Neural cell (in vitro differentiated cells): Measurements from ENCODE around the gene CACNA1I. TPM values are rescaled to one million over a fixed set of nuclear protein-coding genes. Genes with fewer than 3 reads are reported as not detected.

Experiments
- H2AFZ ChIP-seq: fragments of 200-600, 300-800 bp; sonication (generic), shearing (Covaris generic); 2 replicates; pipeline ENCODE4 v1.6.0; 2014; ENCODE audit warnings: low read depth, mild to moderate bottlenecking, antibody characterized with exemption, low read length, moderate library complexity
- H3F3A ChIP-seq: fragments of 200-600 bp; shearing (Covaris generic); 2 replicates; pipeline ENCODE4 v1.6.1; 2016; ENCODE audit warnings: mild to moderate bottlenecking, moderate library complexity, mixed read lengths, antibody characterized with exemption, low read length; ENCODE audit not compliant: insufficient read depth, poor library complexity, severe bottlenecking
- H3K27ac ChIP-seq: fragments of 200-600, 300-800 bp; sonication (generic), shearing (Covaris generic); 2 replicates; pipeline ENCODE4 v1.5.1; 2014; ENCODE audit warnings: mild to moderate bottlenecking, low read length, moderate library complexity
- H3K27me3 ChIP-seq: fragments of 300-800, 200-600 bp; sonication (generic), shearing (Covaris generic); 2 replicates; pipeline ENCODE4 v1.6.0; 2014; ENCODE audit warnings: mild to moderate bottlenecking, low read depth, low read length, moderate library complexity; ENCODE audit not compliant: insufficient read depth
- H3K36me3 ChIP-seq: fragments of 300-800, 200-600 bp; sonication (generic), shearing (Covaris generic); 2 replicates; pipeline ENCODE4 v1.5.1; 2014; ENCODE audit warnings: mild to moderate bottlenecking, antibody characterized with exemption, low read length, moderate library complexity; ENCODE audit not compliant: insufficient read depth
- H3K4me2 ChIP-seq: fragments of 300-800, 200-600 bp; sonication (generic), shearing (Covaris generic); 2 replicates; pipeline ENCODE4 v1.6.0; 2014; ENCODE audit warnings: mild to moderate bottlenecking, low read length
- H3K4me3 ChIP-seq: fragments of 300-800, 200-600 bp; sonication (generic), shearing (Covaris generic); 2 replicates; pipeline ENCODE4 v1.5.1; 2014; ENCODE audit warnings: mild to moderate bottlenecking, low read length, moderate library complexity
- H3K79me2 ChIP-seq: fragments of 200-600 bp; shearing (Covaris generic); replicated peaks from 2 replicates; pipeline ENCODE4 v1.6.0; 2014; ENCODE audit warnings: mild to moderate bottlenecking, low read length, moderate library complexity; ENCODE audit not compliant: insufficient read depth
- H3K9ac ChIP-seq: fragments of 300-800, 200-600 bp; sonication (generic), shearing (Covaris generic); 2 replicates; pipeline ENCODE4 v1.6.1; 2016; ENCODE audit warnings: mild to moderate bottlenecking, low read length, mixed read lengths
- H3K9me2 ChIP-seq: fragments of 200-600 bp; shearing (Covaris generic); 2 replicates; pipeline ENCODE4 v1.6.1; 2016; ENCODE audit warnings: mild to moderate bottlenecking, low read length, mixed read lengths; ENCODE audit not compliant: insufficient read depth
- H3K9me3 ChIP-seq: fragments of 200-600, 300-800 bp; sonication (generic), shearing (Covaris generic); 2 replicates; pipeline ENCODE4 v1.6.1; 2016; ENCODE audit warnings: mild to moderate bottlenecking, mixed run types, low read length, moderate library complexity, mixed read lengths
- H4K20me1 ChIP-seq: fragments of 200-600 bp; shearing (Covaris generic); 2 replicates; pipeline ENCODE4 v1.6.1; 2016; ENCODE audit warnings: mild to moderate bottlenecking, mixed run types; ENCODE audit not compliant: insufficient read depth
- EP300 ChIP-seq: fragments of 450-650 bp; conservative IDR thresholded peaks from 2 replicates; pipeline ENCODE4 v1.6.1; 2014; ENCODE audit warnings: antibody characterized with exemption, mild to moderate bottlenecking, moderate library complexity; ENCODE audit not compliant: poor library complexity, severe bottlenecking
- EZH2 ChIP-seq: fragments of 200-600, 300-800 bp; shearing (Covaris generic), sonication (generic); IDR thresholded peaks from 2 replicates; pipeline ENCODE4 v1.6.1; 2014; ENCODE audit warnings: antibody characterized with exemption, low read length, borderline replicate concordance, mild to moderate bottlenecking; ENCODE audit not compliant: insufficient read depth, poor library complexity, severe bottlenecking
- MXI1 ChIP-seq: fragments of 450-650 bp; conservative IDR thresholded peaks from 2 replicates; pipeline ENCODE4 v1.6.1; 2014; ENCODE audit warnings: antibody characterized with exemption, mild to moderate bottlenecking; ENCODE audit not compliant: poor library complexity, severe bottlenecking
- POLR2AphosphoS5 ChIP-seq: IDR thresholded peaks from 2 replicates; pipeline ENCODE4 v1.6.1; 2012
- RAD21 ChIP-seq: fragments of 450-650 bp; conservative IDR thresholded peaks from 2 replicates; pipeline ENCODE4 v1.6.1; 2014; ENCODE audit warnings: antibody characterized with exemption, mild to moderate bottlenecking, moderate library complexity
- SMC3 ChIP-seq: fragments of 450-650 bp; conservative IDR thresholded peaks from 2 replicates; pipeline ENCODE4 v1.6.1; 2014; ENCODE audit warnings: antibody characterized with exemption, mild to moderate bottlenecking, moderate library complexity; ENCODE audit not compliant: poor library complexity
- TAF1 ChIP-seq: IDR thresholded peaks from 2 replicates; pipeline ENCODE4 v1.6.1; 2012; ENCODE audit warnings: low read depth
- polyA plus RNA-seq: library from polyadenylated mRNA; depleted of rRNA; stranded (reverse); fragments of >200 nt; gene quantifications from 2 replicates; pipeline ENCODE4 v1.2.3, GENCODE V29; 2014
- TF ChIP-seq, protein P1 (sequence below): fragments of 450-650 bp; IDR thresholded peaks from 2 replicates; pipeline ENCODE4 v1.5.1; 2014; ENCODE audit warnings: antibody characterized with exemption, mild to moderate bottlenecking, moderate library complexity; ENCODE audit not compliant: poor library complexity, severe bottlenecking
- TF ChIP-seq, protein P2 (sequence below): IDR thresholded peaks from 2 replicates; pipeline ENCODE4 v1.6.1; 2012; ENCODE audit warnings: borderline replicate concordance

The CACNA1I gene
- polyA plus RNA-seq, 1 donor from 2014 or later = 1.9 TPM

DNA sequence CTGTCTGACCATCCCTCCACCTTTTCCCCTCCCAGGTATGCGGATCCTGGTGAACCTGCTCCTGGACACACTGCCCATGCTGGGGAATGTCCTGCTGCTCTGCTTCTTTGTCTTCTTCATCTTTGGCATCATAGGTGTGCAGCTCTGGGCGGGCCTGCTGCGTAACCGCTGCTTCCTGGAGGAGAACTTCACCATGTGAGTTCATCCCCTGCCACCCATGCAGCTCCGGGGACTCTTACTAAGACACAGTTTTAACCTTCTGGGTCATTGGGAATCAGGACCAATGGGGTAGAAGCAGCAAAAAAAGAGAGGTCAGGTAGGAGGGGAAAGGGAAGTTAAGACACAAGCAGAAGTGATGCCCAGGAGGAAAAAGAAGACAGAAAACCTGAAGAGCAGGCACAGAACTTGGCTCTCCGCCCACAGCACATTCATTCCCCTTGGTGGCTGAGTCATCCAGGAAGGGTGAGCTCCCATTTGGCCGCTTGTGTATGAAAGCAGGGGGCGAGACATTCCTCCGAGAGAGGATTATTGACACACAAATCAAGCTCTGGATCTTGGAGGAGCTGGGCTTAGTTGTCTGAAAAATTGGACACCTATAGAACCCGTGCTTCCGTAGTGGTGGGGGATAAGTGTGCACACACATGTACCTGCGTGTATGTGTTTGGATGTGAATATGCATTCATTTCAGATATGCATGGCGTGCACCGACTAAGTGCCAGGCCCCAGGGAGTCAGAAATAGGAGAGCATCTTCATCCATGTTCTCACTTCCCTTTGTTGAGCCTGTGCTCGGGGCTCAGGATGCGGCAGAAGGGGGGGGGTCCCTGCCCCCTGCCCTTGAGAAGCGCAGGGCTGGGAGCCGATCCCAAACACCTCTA is 64.2 kb downstream of the CACNA1I start:
- Histone ChIP-seq H3K9me3 (no peaks in the 10 kb centered on the region), H3K79me2 (no peaks in the 10 kb centered on the region), H3K27ac (no peak overlapping the region), H4K20me1 (no peaks in the 10 kb centered on the region), H3K9ac (no peak overlapping the region), H3K36me3 (no peaks in the 10 kb centered on the region), H3F3A (no peaks in the 10 kb centered on the region), H3K9me2 (no peaks in the 10 kb centered on the region), H3K4me3 (no peak overlapping the region), H3K4me2 (no peak overlapping the region), H2AFZ (no peak overlapping the region), H3K27me3 (no peaks in the 10 kb centered on the region)
- TF ChIP-seq MXI1 = no peak
- no peak for TF ChIP-seq TAF1
- TF ChIP-seq, protein P1, sequence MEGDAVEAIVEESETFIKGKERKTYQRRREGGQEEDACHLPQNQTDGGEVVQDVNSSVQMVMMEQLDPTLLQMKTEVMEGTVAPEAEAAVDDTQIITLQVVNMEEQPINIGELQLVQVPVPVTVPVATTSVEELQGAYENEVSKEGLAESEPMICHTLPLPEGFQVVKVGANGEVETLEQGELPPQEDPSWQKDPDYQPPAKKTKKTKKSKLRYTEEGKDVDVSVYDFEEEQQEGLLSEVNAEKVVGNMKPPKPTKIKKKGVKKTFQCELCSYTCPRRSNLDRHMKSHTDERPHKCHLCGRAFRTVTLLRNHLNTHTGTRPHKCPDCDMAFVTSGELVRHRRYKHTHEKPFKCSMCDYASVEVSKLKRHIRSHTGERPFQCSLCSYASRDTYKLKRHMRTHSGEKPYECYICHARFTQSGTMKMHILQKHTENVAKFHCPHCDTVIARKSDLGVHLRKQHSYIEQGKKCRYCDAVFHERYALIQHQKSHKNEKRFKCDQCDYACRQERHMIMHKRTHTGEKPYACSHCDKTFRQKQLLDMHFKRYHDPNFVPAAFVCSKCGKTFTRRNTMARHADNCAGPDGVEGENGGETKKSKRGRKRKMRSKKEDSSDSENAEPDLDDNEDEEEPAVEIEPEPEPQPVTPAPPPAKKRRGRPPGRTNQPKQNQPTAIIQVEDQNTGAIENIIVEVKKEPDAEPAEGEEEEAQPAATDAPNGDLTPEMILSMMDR = no peak
- no peak for TF ChIP-seq EZH2
- no peak for TF ChIP-seq SMC3
- TF ChIP-seq POLR2AphosphoS5 = no peak
- TF ChIP-seq, protein P2, sequence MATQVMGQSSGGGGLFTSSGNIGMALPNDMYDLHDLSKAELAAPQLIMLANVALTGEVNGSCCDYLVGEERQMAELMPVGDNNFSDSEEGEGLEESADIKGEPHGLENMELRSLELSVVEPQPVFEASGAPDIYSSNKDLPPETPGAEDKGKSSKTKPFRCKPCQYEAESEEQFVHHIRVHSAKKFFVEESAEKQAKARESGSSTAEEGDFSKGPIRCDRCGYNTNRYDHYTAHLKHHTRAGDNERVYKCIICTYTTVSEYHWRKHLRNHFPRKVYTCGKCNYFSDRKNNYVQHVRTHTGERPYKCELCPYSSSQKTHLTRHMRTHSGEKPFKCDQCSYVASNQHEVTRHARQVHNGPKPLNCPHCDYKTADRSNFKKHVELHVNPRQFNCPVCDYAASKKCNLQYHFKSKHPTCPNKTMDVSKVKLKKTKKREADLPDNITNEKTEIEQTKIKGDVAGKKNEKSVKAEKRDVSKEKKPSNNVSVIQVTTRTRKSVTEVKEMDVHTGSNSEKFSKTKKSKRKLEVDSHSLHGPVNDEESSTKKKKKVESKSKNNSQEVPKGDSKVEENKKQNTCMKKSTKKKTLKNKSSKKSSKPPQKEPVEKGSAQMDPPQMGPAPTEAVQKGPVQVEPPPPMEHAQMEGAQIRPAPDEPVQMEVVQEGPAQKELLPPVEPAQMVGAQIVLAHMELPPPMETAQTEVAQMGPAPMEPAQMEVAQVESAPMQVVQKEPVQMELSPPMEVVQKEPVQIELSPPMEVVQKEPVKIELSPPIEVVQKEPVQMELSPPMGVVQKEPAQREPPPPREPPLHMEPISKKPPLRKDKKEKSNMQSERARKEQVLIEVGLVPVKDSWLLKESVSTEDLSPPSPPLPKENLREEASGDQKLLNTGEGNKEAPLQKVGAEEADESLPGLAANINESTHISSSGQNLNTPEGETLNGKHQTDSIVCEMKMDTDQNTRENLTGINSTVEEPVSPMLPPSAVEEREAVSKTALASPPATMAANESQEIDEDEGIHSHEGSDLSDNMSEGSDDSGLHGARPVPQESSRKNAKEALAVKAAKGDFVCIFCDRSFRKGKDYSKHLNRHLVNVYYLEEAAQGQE = no peak
- TF ChIP-seq EP300 = no peak
- no peak for TF ChIP-seq RAD21

DNA sequence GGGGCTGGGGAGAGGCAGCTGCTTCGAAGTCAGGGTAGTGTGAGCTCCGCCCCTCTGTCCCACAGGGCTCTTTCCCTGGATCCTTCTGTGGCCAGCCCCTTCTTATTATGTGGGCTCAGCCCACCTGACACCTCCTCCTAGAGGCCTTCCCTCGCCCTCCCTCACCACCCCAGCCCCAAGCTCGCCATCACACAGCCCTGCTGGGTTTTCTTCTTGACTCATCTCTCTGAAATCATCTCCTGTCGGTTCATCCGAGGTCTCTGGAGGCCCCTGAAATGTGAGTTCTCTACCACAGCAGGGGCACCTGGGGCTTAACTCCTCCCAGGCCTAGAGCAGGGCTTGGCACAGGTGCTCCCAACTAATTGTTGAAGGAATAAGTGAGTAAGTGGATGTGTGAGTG is 65.2 kb downstream of the CACNA1I start:
- Histone ChIP-seq H4K20me1 (no peaks in the 10 kb centered on the region), H3K27me3 (no peaks in the 10 kb centered on the region), H3K36me3 (no peaks in the 10 kb centered on the region), H2AFZ (no peak overlapping the region), H3K9me3 (no peaks in the 10 kb centered on the region), H3K79me2 (no peaks in the 10 kb centered on the region), H3K9me2 (no peaks in the 10 kb centered on the region), H3K4me3 (no peak overlapping the region), H3K4me2 (no peak overlapping the region), H3K27ac (no peak overlapping the region), H3K9ac (no peak overlapping the region), H3F3A (no peaks in the 10 kb centered on the region)
- TF ChIP-seq RAD21 = no peak
- TF ChIP-seq, protein P1 = no peak
- no peak for TF ChIP-seq EP300
- no peak for TF ChIP-seq SMC3
- TF ChIP-seq POLR2AphosphoS5 = no peak
- no peak for TF ChIP-seq TAF1
- TF ChIP-seq, protein P2 = no peak
- TF ChIP-seq EZH2 = no peak
- TF ChIP-seq MXI1 = no peak
